GM12872 (cell line): ENCODE measurements around the gene CD302.

Experiments used
- CTCF ChIP-seq: IDR thresholded peaks from 3 replicates; pipeline ENCODE4 v1.5.1; 2011; ENCODE audit warnings: low read depth, mild to moderate bottlenecking, low read length, moderate library complexity; ENCODE audit not compliant: insufficient read depth

CD302 gene

GRCh38 chr2:159758239-159758638 is 39.8 kb downstream of the CD302 start:
- no peak for TF ChIP-seq CTCF

- TF ChIP-seq CTCF, result peak; percentile 32; the same call in 1 of the 3 replicates
These were observed 42.2 kb downstream of the CD302 start for GRCh38 chr2:159755788-159756187.

GRCh38 chr2:159755014-159755413 is 43.0 kb downstream of the CD302 start:
- no peak for TF ChIP-seq CTCF

GRCh38 chr2:159753797-159754196 is 44.2 kb downstream of the CD302 start:
- TF ChIP-seq CTCF, result no peak

GRCh38 chr2:159750873-159751272 is 47.1 kb downstream of the CD302 start:
- no peak for TF ChIP-seq CTCF

- TF ChIP-seq CTCF, result no peak
These were observed 49.9 kb downstream of the CD302 start for GRCh38 chr2:159748089-159748488.

- no peak for TF ChIP-seq CTCF
These were observed 53.6 kb downstream of the CD302 start for GRCh38 chr2:159744363-159744762.

GRCh38 chr2:159742846-159743245 is 55.2 kb downstream of the CD302 start:
- no peak for TF ChIP-seq CTCF
